GM19455 (cell line): ENCODE data around the gene MYO10.

ENCODE experiments used
- ATAC-seq: cut with Tn5 transposase; IDR thresholded peaks from one replicate; pipeline ENCODE4 v1.9.1; 2021; ENCODE audit not compliant: unreplicated experiment

MYO10 gene

DNA sequence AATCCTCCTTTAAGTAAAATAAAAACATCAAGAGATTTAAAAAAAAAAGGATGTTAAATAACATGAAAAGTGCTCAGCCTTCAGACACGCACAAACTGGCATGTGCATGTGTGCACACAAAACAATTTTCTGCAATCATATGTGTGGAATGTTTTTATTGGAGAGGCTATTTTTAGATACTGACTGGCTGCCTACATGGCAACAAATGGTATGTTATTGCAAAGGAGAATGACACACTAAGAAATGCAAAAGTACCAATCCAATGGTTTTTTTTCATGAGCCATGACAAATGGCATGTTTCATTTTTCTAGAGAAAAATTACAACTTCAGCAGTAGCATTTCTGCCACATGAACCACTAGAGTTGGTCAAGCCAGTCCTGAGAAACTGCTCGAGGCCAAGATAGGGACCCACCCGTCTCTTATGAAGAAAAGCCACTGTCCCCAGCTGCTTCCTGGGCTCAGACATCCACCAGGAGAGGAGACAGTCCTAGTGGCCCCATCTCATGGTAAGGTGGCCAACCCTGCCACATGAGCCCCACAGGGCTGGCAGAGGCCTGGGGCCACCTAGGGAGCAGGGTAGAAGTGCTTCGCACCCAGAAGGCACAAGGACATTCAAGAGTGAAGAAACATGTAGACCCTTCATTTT, 116.4 kb downstream of the MYO10 start:
- ATAC-seq = no peak

DNA sequence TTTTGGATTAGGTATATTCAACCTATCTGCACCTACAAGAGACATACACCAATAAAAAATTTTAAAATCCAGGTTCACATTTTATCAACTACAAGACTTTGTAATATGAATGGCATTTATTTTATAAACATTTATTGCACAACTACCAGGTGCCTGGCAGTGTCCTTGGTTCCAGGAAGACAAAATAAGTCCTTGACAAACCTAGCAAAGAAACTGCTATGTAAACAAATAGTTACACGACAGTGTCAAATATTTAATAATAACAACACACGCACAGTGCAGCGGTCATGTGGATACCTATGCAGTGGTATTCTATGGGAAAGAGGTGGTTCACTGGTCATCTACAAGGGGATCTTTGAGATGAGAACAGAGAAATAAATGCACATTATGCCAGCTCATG, 120.7 kb downstream of the MYO10 start:
- ATAC-seq = no peak

GRCh38 chr5:16812911-16813310, 123.2 kb downstream of the MYO10 start:
- ATAC-seq = no peak

DNA sequence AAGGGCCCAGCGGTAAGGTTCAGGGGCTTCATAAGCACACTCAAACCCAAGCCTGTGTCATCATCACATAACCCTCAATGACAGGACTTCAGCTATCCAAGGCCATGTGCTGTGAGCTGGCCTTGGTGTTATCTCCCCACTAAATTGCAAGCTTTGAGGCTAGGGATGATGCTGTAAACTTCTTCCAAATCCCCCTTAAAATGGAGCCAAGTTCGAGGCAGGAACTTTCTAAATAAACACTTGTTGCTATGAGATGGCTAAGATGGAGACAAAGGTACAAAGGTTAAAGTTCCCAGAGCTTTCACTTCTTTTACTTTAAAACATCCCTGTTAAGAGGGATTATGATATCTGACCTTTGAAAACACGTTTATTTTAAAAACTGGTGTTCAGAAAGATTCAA, 123.6 kb downstream of the MYO10 start:
- no peak for ATAC-seq

- no peak for ATAC-seq
Measured at GRCh38 chr5:16810208-16810854, 125.8 kb downstream of the MYO10 start.

GRCh38 chr5:16809395-16810207, 126.5 kb downstream of the MYO10 start:
- ATAC-seq = no peak

- no peak for ATAC-seq
Measured at GRCh38 chr5:16809010-16809394, 127.1 kb downstream of the MYO10 start.

DNA sequence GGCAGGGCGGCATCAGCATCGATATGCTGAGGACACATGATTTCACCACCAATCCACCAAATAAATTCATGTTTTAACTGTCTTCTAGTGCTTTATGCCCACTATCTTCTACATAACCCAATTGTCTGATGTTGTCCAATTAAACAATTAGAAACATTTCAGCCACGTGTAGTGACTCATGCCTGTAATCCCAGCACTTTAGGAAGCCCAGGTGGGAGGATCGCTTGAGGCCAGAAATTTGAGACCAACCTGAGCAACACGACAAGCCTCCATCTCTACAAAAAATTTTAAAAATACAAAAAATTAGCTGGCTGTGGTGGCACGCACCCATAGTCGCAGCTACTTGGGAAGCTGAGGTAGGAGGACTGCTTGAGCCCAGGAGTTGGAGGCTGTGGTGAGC, 128.1 kb downstream of the MYO10 start:
- ATAC-seq = no peak

GRCh38 chr5:16807547-16807864, 128.6 kb downstream of the MYO10 start:
- no peak for ATAC-seq

DNA sequence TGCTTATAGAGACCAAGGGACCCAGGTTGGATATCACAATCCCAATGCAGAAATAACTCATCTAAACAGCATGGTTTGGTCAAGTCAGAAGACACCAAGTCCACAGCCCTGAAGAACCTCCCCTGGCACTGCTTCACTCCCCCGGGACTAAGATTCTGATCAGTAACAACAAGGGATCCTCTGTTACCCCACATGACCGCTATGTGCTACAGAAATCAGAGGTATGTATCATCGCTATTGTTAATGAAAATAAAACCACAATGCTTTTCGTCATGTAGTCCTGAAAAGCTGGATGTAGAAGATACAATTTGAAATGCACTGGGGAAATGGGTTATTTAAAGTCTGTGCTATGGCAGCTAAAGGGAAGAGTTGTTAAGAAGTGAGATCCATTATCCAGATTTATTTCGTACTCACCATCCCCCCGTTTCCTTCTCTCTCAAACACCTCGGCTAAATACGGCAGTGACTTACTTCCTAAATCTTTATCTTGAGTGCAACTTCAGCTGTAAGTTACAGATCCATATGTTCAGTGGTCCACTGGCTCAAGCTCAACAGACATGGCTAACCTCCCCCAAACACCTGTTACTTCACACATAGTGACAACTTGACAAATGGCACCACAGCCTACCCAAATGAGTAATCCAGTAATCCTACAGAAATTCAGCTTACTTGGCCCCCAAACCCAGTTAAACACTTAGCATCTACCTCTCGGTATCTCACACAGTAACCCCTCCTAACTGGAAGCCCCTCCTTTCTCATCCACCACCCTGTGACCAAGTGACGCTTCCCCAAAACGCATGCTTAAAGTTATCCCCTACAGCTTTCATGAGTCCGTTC, 129.2 kb downstream of the MYO10 start:
- no peak for ATAC-seq

GRCh38 chr5:16805486-16805885, 130.6 kb downstream of the MYO10 start:
- ATAC-seq = no peak

DNA sequence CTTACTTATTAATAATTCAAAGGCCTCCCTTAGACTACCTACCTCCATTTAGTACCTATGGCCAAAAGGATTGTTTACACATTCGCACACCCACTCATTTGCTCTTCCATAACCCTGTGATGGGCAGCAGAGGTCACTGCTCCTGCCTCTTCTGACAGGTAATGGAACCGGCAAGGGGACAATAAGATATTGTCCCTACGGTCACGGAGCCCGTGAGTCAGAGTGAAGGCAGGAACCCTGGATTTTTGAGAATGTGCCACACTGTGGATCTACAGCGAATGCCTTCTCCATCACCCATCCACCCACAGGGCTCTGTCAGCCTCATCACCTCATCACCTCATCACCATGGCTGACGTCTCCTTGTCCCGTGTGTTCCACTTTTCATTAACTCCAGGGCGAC, 132.3 kb downstream of the MYO10 start:
- ATAC-seq = no peak

DNA sequence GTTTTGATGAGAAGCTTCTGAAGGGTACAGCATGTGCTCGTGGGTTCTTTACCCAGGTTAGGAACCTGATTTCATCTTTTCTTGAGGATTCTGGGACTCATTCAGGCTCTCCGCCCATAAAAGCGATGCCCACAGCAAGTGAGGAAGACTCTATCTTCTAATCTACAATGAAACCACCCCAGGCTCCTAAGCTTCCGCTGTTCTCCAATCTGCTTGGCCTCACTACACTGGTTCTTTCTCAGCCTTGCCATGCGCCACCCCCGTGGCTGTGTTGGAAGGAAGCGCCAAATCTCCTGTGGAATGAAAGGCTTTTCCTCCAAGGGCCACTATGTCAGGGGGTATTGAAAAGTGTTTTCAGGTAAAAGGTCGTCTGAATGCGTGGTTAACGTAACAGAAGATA, 135.6 kb downstream of the MYO10 start:
- ATAC-seq = no peak

- ATAC-seq = no peak
Measured at GRCh38 chr5:16799796-16800195, 136.3 kb downstream of the MYO10 start.

- ATAC-seq = no peak
Measured at GRCh38 chr5:16797951-16798350, 138.1 kb downstream of the MYO10 start.

DNA sequence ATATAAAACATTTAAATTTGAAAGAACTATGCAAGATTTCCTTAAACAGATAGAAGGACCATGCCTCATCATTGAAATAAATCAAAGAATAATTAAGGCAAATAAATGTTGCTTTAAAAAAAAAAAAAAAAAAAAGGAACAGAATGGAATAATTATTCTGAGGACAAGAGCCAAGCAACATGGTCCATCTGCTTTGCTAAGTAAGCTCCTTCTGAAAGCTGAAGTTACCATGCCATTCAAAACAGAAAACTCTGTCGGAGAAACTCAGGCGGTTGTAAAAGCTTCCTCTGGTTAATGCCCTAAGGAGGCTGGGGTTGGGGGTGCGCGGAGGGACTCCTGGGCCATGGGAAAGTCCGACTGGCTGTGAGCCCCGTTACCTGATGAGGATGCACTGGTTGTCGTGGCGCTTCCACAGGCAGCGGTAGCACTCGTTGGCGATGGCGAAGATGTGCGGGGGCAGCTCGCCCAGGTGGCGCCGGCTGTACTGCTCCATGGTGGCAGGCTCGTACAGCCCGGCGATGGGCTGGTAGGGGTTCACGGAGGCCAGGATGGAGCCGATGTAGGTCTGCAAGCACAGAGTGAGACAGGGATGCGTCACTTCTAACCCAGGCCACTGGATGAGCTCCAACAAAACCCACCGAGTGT, 141.7 kb downstream of the MYO10 start:
- no peak for ATAC-seq

DNA sequence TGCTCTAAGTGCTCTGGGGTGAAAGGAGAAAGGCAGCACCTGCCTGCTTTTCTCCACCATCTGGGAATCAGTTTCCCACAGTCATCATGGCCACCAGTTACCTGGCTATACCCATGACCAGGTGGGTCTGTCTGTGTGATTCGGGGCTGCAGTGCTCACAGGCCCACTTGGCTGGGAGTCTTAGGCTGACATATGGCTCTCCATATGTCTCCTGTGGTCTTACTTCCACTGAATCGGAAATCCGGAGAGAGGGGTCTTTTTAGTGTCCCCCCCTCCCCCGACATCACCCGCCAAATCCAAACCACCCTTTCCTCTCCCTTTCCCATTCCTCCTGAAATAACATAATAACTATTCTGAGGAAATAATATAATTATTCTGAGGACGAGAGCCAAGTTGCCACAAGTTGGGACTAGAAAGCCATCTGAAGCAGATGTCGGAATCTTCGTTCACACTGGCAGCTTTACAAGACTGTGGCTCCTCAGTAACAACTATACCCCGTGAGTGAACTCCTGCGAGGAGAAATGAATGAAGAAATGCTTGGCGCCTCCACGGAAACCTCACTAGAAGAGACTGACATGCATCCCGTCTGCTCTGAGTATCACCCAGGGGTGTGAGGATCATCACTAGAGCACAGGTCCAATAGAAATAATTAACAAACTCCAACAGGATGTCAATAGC, 143.4 kb downstream of the MYO10 start:
- no peak for ATAC-seq

- ATAC-seq = no peak
Measured at GRCh38 chr5:16791904-16792597, 144.0 kb downstream of the MYO10 start.

- ATAC-seq = no peak
Measured at GRCh38 chr5:16791036-16791705, 144.9 kb downstream of the MYO10 start.
